ENCODE measurements around the gene ID1. TPM values are rescaled to one million over a fixed set of nuclear protein-coding genes. Genes with fewer than 3 reads are reported as not detected.
"Not testable (repeated sequence)": the region's sequence is repeated elsewhere in the genome, so short reads cannot be mapped to it uniquely, and the experiment has no call there.

Gene ID1
- total RNA-seq, 3 donors from 2014 or later = 172 to 414 (median 201) TPM

- Histone ChIP-seq H3K36me3 (ENCODE audit: low read depth) (no peaks in the 10 kb centered on the region), H3K9me3 (no peaks in the 10 kb centered on the region), H3K4me1 (ENCODE audit: low read depth) (peaks cover 18% of the 10 kb centered on the region), H3K4me3 (no peak overlapping the region)
- intact Hi-C loops (cut with DNase I, micrococcal nuclease) = no loop called here
- no peak for TF ChIP-seq CTCF (IDR thresholded peaks at IDR 0.05)
- peak in 1 of 3 donors; percentile 29 for DNase-seq
- ATAC-seq = no peak
Measured at GRCh38 chr20:31570735-31571617, 34.1 kb upstream of the ID1 start.

GRCh38 chr20:31572042-31572700, 32.9 kb upstream of the ID1 start:
- Histone ChIP-seq H3K4me1 (ENCODE audit: low read depth) (peaks cover 13% of the 10 kb centered on the region), H3K9me3 (no peaks in the 10 kb centered on the region), H3K36me3 (ENCODE audit: low read depth) (no peaks in the 10 kb centered on the region), H3K4me3 (no peak overlapping the region)
- no peak for ATAC-seq
- intact Hi-C loops (cut with DNase I, micrococcal nuclease) = no loop called here
- no peak for DNase-seq
- no peak for TF ChIP-seq CTCF (IDR thresholded peaks at IDR 0.05)

GRCh38 chr20:31572701-31573554, 32.2 kb upstream of the ID1 start:
- ATAC-seq (peak; percentile 90), DNase-seq (peak; percentile 95 to 97 (median 96))
- H3K4me3 ChIP-seq = peak overlapping the region; percentile 12
- no peaks in the 10 kb centered on the region for H3K9me3 ChIP-seq
- no peaks in the 10 kb centered on the region for H3K36me3 ChIP-seq (ENCODE audit: low read depth)
- TF ChIP-seq CTCF (IDR thresholded peaks at IDR 0.05) = no peak
- intact Hi-C loops (cut with DNase I, micrococcal nuclease) = no loop called here
- peaks cover 13% of the 10 kb centered on the region for H3K4me1 ChIP-seq (ENCODE audit: low read depth)

GRCh38 chr20:31573555-31574321, 31.4 kb upstream of the ID1 start:
- no peaks in the 10 kb centered on the region for H3K9me3 ChIP-seq
- peak overlapping the region; percentile 12 for H3K4me3 ChIP-seq
- intact Hi-C loops (cut with DNase I, micrococcal nuclease) = no loop called here
- DNase-seq = peak in 1 of 3 donors; percentile 38
- no peaks in the 10 kb centered on the region for H3K36me3 ChIP-seq (ENCODE audit: low read depth)
- TF ChIP-seq CTCF (IDR thresholded peaks at IDR 0.05) = no peak
- ATAC-seq = no peak
- H3K4me1 ChIP-seq (ENCODE audit: low read depth) = peaks cover 13% of the 10 kb centered on the region

- intact Hi-C loops (cut with DNase I, micrococcal nuclease); ATAC-seq; H3K9me3 ChIP-seq; DNase-seq; H3K4me3 ChIP-seq; H3K36me3 ChIP-seq (ENCODE audit: low read depth): not testable (repeated sequence)
- peaks cover 10% of the 10 kb centered on the region for H3K4me1 ChIP-seq (ENCODE audit: low read depth)
Measured at GRCh38 chr20:31574986-31575385, 30.1 kb upstream of the ID1 start.

All from mucosa of descending colon (tissue), 3 donors.